Jurkat, Clone E6-1 (cell line): ENCODE data around the gene TSHZ2.
"Not testable (repeated sequence)": the region's sequence is repeated elsewhere in the genome, so short reads cannot be mapped to it uniquely, and the experiment has no call there.

Experiments used
- DNase-seq: peaks from one replicate; pipeline ENCODE4 v3.0.0-alpha.2; 2011; ENCODE audit warnings: low read depth, low spot score
- H3K4me3 ChIP-seq: 2 replicates; pipeline ENCODE4 v1.5.1; 2011; ENCODE audit warnings: mild to moderate bottlenecking, low read length, control low read depth, moderate library complexity

The TSHZ2 gene

DNA sequence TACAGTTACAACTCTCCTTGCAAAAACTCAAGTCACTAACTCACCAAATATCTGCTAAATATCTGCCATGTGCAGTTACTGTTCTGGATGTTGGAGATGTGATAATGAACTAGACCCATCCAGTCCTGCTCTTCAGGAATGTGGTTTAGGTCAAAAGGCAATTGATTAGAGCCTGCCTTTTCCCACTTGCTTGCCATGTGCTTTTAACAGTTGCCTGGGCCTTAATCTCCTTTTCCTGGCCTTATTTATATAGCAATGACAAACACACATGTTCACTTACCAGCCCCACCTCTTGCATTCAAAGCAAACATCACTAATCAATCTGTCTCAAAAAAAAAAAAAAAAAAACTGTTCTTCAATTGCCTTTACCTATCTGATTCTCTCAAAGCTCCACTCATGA, 422.3 kb downstream of the TSHZ2 start:
- H3K4me3 ChIP-seq, result no peak overlapping the region
- no peak for DNase-seq

DNA sequence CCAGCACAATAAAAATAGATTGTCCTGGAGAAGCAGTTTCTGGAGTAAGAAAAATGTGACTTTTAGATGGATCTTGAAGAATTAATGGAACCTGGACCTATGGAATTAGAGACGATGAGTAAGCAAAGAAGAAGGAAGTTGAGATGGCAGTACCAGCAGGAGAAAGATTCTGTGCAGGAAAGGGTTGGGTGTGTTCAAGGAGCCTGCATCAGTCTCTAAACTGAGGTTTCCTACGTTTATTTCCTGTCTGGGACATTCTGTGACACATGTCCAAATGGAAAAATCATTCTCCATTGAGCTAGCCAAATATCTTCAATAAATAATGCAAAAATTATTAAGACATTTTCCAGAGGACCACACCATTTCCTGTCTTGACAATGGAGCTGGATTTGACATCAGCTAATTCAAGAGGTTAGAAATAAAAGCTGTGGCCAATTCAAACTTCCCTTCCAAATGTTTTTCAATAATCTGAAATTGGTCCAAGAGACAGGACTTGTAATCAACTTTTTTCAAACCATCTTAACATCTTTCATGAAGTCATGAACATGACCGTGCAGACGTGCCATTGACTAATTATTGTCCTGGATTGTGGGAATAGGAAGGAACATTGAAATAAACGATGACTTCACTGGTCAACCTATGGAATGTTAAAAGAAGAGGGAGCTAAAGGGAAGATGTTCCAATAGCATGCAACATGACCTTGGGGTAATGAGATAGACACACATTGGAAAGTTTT, 423.2 kb downstream of the TSHZ2 start:
- no peak for DNase-seq
- H3K4me3 ChIP-seq, result no peak overlapping the region

DNA sequence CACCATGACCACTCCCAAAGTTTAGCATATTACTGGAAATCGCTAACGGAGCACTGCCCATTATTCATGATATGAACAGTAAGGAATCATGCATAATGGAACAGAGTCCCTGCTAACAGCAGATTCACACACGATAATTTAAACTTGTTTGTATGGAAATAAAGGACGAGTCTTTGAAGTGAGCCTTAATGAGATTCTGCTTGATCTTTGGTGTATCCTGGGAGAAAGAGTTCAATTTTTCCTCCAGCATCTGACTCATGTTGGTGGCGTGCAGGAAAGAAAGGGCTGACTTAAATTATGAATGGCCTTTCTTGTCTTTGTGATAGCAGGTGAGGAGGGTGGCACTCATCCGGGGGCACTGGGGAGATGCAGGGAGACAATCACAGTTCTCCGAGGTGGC, 426.9 kb downstream of the TSHZ2 start:
- no peak for DNase-seq
- no peak overlapping the region for H3K4me3 ChIP-seq

DNA sequence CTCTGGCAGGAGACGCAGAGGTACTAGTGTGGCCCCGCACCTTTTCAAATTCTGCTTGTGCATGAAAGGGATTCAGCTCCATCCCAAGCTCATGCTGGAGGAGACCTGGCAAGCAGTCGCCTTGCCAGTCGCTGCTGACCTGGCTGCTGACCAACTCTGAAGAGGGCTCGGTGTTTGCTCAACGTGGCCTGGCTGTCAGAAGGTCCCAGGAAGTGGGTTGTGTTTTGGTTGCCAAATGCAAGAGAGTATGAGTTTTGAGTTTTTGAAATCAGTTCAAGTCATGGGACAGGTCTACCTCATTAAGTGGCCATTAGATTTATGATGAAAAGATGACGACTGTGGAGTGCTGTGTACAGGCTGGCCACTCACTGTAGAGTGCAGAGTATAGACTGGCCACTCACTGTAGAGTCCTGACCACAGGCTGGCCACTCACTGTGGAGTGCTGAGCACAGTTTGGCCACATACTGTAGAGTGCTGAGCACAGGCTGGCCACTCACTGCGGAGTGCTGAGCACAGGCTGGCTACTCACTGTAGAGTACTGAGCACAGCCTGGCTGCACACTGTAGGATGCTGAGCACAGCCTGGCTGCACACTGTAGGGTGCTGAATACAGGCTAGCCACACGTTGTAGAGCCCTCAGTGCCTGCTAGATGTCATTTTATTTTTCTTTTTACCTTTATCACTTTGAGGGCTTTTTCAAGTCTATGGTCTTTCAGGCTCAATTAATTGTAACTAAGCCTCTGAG, 427.6 kb downstream of the TSHZ2 start:
- no peak for DNase-seq
- H3K4me3 ChIP-seq, result no peak overlapping the region

DNA sequence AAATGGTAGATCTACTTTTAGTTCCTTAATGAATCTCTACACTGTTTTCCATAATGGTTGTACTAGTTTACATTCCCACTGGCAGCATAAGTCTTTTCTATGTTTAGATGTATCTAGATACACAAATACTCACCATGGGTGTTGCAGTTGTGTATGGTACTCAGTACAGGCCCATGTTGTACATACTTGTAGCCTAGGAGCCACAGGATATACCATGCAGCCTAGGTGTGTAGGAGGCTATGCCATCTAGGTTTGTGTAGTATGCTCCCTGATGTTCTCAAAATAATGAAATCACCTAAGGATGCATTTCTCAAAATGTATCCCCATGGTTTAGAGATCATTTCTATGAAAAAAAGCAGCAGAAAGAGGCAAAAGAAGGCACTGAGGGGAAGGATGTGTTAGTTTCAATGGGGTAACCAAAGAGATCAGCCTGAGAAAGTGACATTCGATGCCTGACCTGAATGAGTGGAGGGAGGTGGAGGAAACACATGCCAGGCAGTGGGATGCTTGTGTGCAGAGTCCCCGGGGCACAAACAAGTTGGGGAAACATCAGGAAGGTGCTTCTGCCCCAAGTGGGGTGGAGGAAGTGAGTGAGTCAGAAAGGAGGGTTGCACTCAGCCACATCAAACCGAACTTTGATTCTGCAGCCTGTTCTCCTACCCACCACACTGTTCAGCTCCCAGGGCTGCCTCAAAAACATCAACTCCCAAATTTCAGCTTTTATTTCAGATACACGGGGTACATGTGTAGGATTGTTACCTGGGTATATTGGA, 430.3 kb downstream of the TSHZ2 start:
- peak; percentile 45 for DNase-seq
- no peak overlapping the region for H3K4me3 ChIP-seq

DNA sequence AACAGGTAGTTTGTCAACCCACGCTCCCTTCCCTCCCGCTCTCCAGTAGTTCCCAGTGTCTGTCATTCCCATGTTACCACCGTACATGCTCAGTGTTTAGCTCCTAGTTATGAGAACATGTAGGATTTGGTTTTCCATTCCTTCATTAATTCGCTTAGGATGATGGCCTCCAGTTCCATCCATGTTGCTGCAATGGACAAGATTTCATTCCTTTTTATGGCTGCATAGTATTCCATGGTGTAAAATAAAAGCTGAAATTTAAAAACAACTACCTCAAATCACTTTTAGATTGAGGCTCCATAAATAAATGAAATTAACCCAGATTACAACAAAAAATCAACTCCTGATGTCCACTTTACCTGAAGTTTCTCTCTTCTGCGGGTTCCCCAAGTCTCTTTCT, 430.9 kb downstream of the TSHZ2 start:
- no peak overlapping the region for H3K4me3 ChIP-seq
- no peak for DNase-seq

DNA sequence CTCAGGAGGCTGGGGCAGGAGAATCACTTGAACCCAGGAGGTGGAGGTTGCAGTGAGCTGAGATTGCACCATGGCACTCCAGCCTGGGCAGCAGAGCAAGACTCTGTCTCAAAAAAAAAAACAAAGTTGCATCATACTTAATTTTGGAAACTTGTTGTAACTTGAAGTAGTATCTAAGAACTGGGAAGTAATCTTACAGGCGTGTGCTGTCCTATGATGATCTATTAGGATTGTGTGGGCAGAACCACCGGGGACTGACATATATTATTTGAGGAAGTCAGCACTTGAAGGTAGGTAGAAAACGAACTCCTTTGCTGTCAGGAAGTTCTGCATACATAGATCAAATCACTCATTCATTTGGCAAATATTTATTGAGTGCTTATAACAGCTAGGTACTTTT, 433.0 kb downstream of the TSHZ2 start:
- no peak for DNase-seq
- no peak overlapping the region for H3K4me3 ChIP-seq

DNA sequence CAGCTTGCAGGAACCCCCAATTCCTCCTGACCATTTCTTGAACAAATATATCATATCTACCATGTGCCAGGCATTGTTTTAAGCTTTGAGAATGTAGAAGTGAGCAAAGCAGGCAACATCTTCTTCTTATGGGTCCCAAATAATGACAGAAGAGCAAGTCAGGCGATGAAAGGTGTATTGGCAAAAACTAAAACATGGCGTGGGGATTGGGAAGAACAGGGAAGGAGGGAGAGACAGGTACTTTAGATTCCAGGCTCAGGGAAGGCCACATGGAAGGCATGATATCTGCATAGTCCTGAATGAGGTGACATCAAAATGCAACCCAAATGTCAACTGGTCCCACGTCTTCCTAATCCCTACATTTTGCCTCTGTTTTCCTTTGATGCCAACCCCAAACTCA, 434.4 kb downstream of the TSHZ2 start:
- no peak overlapping the region for H3K4me3 ChIP-seq
- DNase-seq, result no peak

DNA sequence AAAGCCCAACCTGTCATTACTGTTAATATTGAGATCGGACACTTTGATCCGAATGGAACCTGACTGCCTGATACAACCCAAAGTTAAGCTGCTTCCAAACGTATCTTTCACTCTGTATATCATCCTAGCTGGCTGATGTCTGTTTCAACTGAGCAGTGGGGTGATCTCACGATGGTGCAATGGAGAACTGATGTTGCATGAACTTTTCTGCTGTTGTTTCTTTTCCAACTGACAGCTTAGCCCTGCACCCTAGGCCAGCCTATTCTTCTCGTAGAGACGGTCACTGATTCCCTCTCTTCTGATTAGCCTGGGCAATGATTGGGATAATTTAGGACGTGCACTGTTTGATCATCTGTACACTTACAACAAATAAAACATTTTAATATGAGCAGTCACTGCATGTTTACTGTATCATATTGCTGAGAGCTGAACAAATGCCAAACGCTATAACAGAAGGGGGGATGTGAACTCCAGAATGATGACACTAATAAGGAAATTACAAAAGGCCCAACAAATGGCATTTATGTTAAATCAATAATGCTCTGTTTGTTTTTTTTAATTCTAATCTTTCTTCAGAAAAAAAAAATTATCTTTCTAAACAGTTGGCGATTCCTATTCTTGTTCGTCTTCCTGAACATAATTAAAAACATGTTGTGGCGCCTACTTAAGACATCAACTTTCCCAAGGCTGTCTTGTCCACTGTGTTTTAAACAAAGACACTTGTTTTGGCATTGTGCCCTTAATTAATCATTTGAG, 436.7 kb downstream of the TSHZ2 start:
- no peak for DNase-seq
- no peak overlapping the region for H3K4me3 ChIP-seq

DNA sequence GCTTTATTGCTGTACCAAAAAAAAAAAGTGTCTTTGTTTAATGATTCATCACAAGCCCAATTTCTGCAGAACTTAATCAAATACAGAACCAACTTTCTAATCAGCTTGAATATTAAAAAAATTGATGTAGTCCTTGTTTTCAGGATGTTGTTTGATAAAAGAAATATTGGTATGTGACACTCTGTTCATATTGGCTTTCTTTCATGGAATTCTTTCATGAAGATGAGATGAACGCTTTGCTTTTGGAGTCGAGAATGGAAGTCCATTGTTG, 437.2 kb downstream of the TSHZ2 start:
- no peak for DNase-seq
- no peak overlapping the region for H3K4me3 ChIP-seq

DNA sequence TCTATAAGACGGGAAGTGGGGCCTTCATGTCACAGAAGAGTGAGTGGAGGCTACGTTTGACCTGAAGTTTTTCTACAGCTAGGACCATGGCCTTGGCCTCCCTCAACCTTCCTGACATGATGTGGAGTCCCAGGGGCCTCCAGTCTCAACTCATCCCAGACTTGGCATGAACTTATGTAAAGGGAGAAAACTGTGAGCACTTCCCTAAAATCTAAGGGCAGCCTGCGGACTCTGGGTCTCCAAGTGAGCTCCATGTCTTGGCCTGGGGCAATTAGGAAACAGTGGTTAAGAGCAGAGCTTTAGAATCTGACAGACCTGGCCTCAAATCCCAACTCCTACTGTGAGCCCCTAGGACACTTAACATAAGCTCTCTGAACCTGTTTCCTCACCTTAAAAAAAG, 439.0 kb downstream of the TSHZ2 start:
- DNase-seq, result no peak
- no peak overlapping the region for H3K4me3 ChIP-seq

DNA sequence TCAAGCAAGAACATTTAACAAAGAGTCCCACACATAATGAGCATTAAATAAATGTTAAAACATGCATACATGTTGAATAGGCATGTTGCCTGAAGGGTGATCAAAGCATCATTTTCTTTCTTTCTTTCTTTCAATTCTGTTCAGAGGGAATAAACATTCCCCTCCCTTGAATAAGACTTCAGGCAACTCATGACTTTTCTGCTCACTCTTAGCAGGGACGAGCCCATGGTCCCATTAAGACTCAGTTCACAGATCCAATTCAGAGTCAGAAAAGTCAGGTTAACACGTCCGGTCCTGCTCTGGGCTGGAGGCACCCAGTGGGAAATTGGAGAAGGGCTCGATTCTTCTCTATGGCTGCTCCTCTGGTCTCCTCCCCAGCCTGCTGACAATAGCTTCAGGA, 439.7 kb downstream of the TSHZ2 start:
- H3K4me3 ChIP-seq, result no peak overlapping the region
- no peak for DNase-seq

DNA sequence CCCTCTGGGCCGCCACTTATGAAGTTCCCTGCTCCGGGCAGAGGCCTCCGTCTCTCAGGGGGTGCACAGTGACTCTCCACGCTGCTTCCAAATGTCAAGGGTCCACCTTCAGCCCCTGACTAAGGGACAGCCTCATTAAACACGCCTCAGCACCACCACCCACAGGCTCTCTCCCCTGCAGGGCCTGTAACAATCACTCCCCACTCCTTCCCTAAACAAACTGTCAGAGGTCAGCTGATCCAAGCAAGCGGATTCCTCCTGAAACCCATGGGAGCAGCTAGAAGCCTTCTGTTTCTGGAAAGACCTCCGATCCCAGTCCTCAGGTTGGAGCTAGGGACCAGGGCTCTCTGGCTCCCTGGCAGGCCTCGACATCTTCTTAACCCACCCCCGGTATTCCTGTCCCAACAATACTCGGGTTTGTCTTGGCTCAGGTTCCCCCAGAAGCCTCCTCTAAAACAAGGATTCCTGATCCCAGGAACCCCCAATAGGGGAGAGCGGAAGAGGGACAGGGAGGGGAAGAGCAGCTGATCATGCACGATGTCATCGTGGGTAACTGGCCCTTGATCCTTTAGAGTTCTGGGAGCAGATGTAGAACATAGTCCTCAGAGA, 440.5 kb downstream of the TSHZ2 start:
- H3K4me3 ChIP-seq, result no peak overlapping the region
- no peak for DNase-seq

DNA sequence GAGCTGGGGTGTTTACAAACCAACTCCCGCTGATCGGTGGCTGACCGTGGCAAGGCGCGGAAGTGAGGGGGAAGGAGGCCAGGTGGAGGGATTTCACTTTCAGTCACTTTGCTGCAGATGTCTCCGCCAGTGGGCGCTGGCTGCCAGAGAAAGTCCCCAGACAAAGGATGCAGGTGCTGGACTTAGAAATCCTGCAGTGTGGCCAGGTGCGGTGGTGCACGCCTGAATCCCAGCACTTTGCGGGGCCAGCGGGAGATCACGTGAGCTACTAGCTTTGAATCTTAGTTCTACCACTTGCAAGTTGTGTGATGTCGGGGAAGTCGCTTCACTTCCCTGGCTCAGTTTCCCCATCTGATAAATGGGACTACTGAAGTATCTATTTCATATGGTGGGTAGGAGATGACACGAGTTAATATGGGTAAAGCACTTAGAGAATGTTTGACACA, 441.1 kb downstream of the TSHZ2 start:
- DNase-seq, result peak; percentile 35
- no peak overlapping the region for H3K4me3 ChIP-seq

DNA sequence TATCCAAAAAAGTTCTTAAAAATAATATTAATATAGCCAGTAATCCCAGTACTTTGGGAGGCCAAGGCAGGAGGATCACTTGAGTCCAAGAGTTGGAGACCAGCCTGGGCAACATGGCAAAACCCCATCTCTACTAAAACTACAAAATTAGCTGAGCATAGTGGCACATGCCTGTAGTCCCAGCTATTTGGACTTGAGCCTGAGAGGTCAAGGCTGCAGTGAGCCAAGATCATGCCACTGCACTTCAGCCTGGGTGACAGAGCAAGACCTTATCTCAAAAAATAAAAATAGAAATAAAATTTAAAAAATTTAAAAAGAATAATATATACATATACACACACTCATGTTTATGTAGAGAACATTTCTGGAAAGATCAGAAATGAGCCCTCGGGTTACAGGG, 441.7 kb downstream of the TSHZ2 start:
- not testable (repeated sequence) for DNase-seq, H3K4me3 ChIP-seq

DNA sequence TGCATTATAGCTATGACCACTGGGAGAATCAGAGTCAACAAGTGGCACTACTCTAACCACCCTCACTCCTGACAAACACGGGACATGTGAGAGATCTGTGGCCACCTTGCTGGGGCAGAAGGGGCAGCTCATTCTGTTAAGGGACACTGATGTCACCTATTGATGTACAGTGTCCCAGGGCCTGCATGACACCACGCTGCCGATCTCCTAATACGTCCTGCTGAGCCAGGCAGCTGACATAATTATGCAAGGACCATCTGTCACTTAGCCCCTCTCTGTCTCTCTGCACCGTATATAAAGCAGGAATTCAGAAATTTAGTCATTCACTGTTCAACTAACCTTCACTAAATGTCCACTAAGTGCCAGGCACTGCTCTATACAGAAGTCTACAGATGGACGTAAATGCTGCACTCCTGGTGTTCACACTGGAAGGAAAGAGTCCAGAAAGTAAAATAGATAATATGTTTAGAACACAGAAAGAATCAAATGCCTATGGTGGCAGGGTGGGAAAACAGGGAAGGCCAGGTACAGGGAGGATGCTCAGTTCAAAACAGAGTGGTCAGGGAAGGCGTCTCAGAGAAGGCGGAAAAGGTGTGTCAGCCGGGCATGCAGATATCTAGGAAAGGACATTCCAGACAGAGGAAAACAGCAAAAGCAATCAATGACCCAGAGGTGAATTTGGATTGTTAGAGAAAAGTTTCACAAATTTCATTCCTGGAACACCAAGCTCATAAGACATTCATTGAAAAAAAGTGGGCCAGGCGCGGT, 447.7 kb downstream of the TSHZ2 start:
- no peak for DNase-seq
- H3K4me3 ChIP-seq, result no peak overlapping the region

DNA sequence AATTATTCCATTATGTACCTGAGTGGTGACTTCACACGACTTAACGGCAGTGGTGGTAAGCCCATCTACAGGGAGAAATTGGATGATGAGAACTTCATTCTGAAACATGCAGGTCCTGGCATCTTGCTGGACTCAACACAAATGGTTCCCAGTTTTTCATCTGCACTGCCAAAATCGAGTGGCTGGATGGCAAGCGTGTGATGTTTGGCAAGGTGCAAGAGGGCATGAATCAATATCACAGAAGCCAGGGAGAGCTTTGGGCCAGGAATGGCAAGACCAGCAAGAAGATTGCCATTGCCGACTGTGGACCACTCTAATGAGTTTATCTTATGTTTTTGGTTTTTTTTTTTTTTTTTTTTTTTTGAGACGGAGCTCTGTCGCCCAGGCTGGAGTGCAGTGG, 449.2 kb downstream of the TSHZ2 start:
- no peak for DNase-seq

DNA sequence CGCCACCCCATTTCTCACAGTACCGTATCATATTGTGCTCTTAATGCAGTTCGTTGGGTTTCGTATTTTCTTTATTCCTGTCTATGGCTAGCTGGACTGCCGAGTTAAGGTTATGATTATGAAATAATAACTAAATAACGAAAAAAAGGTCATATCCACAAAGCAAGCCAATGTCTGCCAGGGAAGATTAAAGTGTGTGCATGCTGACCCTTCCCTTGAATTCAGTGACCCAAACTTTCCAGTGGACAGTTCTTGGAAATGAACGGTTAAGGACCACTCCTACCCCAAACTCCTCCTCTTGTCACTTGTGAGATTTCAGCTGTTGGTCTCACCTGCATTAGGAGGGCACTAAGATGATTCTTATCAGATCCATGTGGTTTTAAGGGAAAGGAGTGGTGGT, 449.9 kb downstream of the TSHZ2 start:
- H3K4me3 ChIP-seq, result no peak overlapping the region
- no peak for DNase-seq

More for the DNA sequence above, 449.2 kb downstream of the TSHZ2 start:
- H3K4me3 ChIP-seq, result no peak overlapping the region
